Spleen (tissue), 11 donors: ENCODE data around the gene SKAP2. TPM values are rescaled to one million over a fixed set of nuclear protein-coding genes. Genes with fewer than 3 reads are reported as not detected.

Experiments
- DNase-seq: peaks from one replicate; pipeline ENCODE4 v3.0.0-alpha.2; 2020
- H3K27ac ChIP-seq, 8 donors: fragments of 200-600 bp; sonication (generic) in 7 of 8; 1 replicate in 4 of 8; 2 replicates in 4 of 8; pipeline versions ENCODE4 v1.5.0 to v1.8.0; 2016 to 2021; ENCODE audit warnings: inconsistent platforms in 4 of 8, mild to moderate bottlenecking in 4 of 8, moderate library complexity in 1 of 8
- H3K27me3 ChIP-seq, 7 donors: fragments of 200-600 bp; sonication (generic) in 6 of 7; replicated peaks in 1 of 7; 1 replicate in 4 of 7; 2 replicates in 3 of 7; pipeline versions ENCODE4 v1.5.0 to v1.8.0; 2016 to 2021; ENCODE audit warnings: inconsistent platforms in 3 of 7, mild to moderate bottlenecking in 1 of 7
- H3K36me3 ChIP-seq, 6 donors: fragments of 200-600 bp; sonication (generic) in 5 of 6; 1 replicate in 4 of 6; 2 replicates in 2 of 6; pipeline versions ENCODE4 v1.5.0 to v1.8.0; 2016 to 2021; ENCODE audit warnings: inconsistent platforms in 2 of 6
- H3K4me1 ChIP-seq, 6 donors: fragments of 200-600 bp; sonication (generic) in 5 of 6; 1 replicate in 3 of 6; 2 replicates in 3 of 6; pipeline versions ENCODE4 v1.5.0 to v1.8.0; 2016 to 2021; ENCODE audit warnings: inconsistent platforms in 3 of 6
- H3K4me3 ChIP-seq, 8 donors: fragments of 200-600 bp; sonication (generic) in 7 of 8; 1 replicate in 4 of 8; 2 replicates in 4 of 8; pipeline versions ENCODE4 v1.5.0 to v1.8.0; 2016 to 2021; ENCODE audit warnings: inconsistent platforms in 4 of 8, mild to moderate bottlenecking in 4 of 8, moderate library complexity in 2 of 8
- H3K9me3 ChIP-seq, 8 donors: fragments of 200-600 bp; sonication (generic) in 7 of 8; 1 replicate in 4 of 8; 2 replicates in 4 of 8; pipeline versions ENCODE4 v1.5.0 to v1.8.0; 2016 to 2021; ENCODE audit warnings: inconsistent platforms in 4 of 8
- CTCF ChIP-seq, 11 experiments: fragments of 200-600 bp in 7 of 11; fragments of 450-650 bp in 4 of 11; sonication (generic) in 4 of 11; IDR thresholded peaks in 8 of 11; conservative IDR thresholded peaks in 3 of 11; 1 replicate in 7 of 11; 2 replicates in 4 of 11; pipeline versions ENCODE4 v1.4.0 to v1.8.0; 2016 to 2021; ENCODE audit warnings: antibody characterized with exemption in 11 of 11, inconsistent platforms in 4 of 11, mild to moderate bottlenecking in 1 of 11
- POLR2A ChIP-seq, 3 donors: fragments of 450-650 bp; IDR thresholded peaks; one replicate each; pipeline ENCODE4 v1.5.1; 2017; ENCODE audit warnings: antibody characterized with exemption in 3 of 3, mild to moderate bottlenecking in 1 of 3
- POLR2AphosphoS5 ChIP-seq, 3 donors: sonication (generic); formaldehyde crosslinking; IDR thresholded peaks; one replicate each; pipeline ENCODE4 v1.5.1; 2017; ENCODE audit warnings: antibody characterized with exemption in 3 of 3
- WGBS, 5 donors: extraction: QIAGEN DNeasy Blood & Tissue Kit in 3 of 5; methylation state at CpG; one replicate each; pipeline versions ENCODE4 v1.1.5 to v1.1.7; 2013 to 2018; 5-methylcytosine and 5-hydroxymethylcytosine counted together
- intact Hi-C: fragments of 100-400 bp; cut with DNase I; formaldehyde crosslinking; loops from one replicate; pipeline ENCODE4 v1.15.0; 2023; ENCODE audit warnings: low total_unique reads
- polyA plus RNA-seq, 3 donors: library from polyadenylated mRNA; stranded (reverse); fragments of 200-250 nt; gene quantifications; one replicate each; pipeline ENCODE4 v1.2.1, GENCODE V29; 2013
- total RNA-seq, 7 donors: library from RNA; depleted of rRNA in 3 of 7; stranded (reverse); fragments of >200 nt in 3 of 7; fragmentation: NEBNext Ultra II Directional in 4 of 7; extraction: Animal tissue kit (Norgen Biotek cat#: 25700) in 4 of 7; gene quantifications; one replicate each; pipeline versions ENCODE4 v1.1.0 to v1.2.1, GENCODE V29; 2016 to 2021
- donor health status: healthy with polysubstance abuse.
- donor health status: DM: no; HTN: no; CAD: no; lungs with moderate emphysema.
- donor health status: DM: no; HTN: no; CAD: no.
- donor health status: Bipolar disorder and iron deficiency.
- donor health status: healthy.
- donor health status: DM: no; HTN: no; CAD: no.
- donor health status: DM: yes; HTN: yes; CAD: no.

The SKAP2 gene
- total and polyA plus RNA-seq, 10 donors: 14.8 to 87.2 (median 61.7) TPM

- intact Hi-C loops: no loop called here
- Histone ChIP-seq H3K27me3 (no peaks in the 10 kb centered on the region), H3K9me3 (no peaks in the 10 kb centered on the region), H3K4me1 (peaks cover 12 to 69% (median 30%) of the 10 kb centered on the region in 6 donors), H3K36me3 (peaks cover 0 to 12% (median 0%) of the 10 kb centered on the region in 6 donors), H3K4me3 (no peak overlapping the region), H3K27ac (no peak overlapping the region)
- DNase-seq: no peak
- 24 to 39% (median 32%) methylated on average over 4 of the region's 4 CpGs for WGBS, 5 donors
- TF ChIP-seq POLR2A (IDR thresholded peaks at IDR 0.05) (no peak), POLR2AphosphoS5 (IDR thresholded peaks at IDR 0.05) (no peak), CTCF (IDR thresholded peaks at IDR 0.05 in 8 of 11, conservative IDR thresholded peaks at IDR 0.05 in 3 of 11) (no peak)
Measured at GRCh38 chr7:26685606-26686005, 178.8 kb downstream of the SKAP2 start.

- H3K4me3 ChIP-seq: no peak overlapping the region
- TF ChIP-seq POLR2AphosphoS5 (IDR thresholded peaks at IDR 0.05): no peak
- no peak for DNase-seq
- 83 to 96% (median 85%) methylated on average over 3 of the region's 3 CpGs for WGBS, 5 donors
- peaks cover 0 to 6% (median 0%) of the 10 kb centered on the region in 6 donors for H3K36me3 ChIP-seq
- peaks cover 8 to 60% (median 21%) of the 10 kb centered on the region in 6 donors for H3K4me1 ChIP-seq
- H3K27ac ChIP-seq: no peak overlapping the region
- no peaks in the 10 kb centered on the region for H3K27me3 ChIP-seq
- intact Hi-C loops: loop anchor here (5.0 kb wide), 1 partner anchor 478 kb away; no protein-coding TSS in a partner anchor
- no peaks in the 10 kb centered on the region for H3K9me3 ChIP-seq
Measured at GRCh38 chr7:26684447-26684846, 179.9 kb downstream of the SKAP2 start.

GRCh38 chr7:26683277-26683676, 181.1 kb downstream of the SKAP2 start:
- TF ChIP-seq POLR2A (IDR thresholded peaks at IDR 0.05): no peak
- no peak for TF ChIP-seq POLR2AphosphoS5 (IDR thresholded peaks at IDR 0.05)
- no peak for TF ChIP-seq CTCF (IDR thresholded peaks at IDR 0.05 in 8 of 11, conservative IDR thresholded peaks at IDR 0.05 in 3 of 11)
- Histone ChIP-seq H3K9me3 (no peaks in the 10 kb centered on the region), H3K4me3 (no peak overlapping the region), H3K36me3 (peaks cover 0 to 6% (median 0%) of the 10 kb centered on the region in 6 donors), H3K27ac (no peak overlapping the region), H3K27me3 (no peaks in the 10 kb centered on the region), H3K4me1 (peaks cover 0 to 48% (median 10%) of the 10 kb centered on the region in 6 donors)
- DNase-seq: no peak
- intact Hi-C loops: loop anchor here (5.0 kb wide), 1 partner anchor 479 kb away; no protein-coding TSS in a partner anchor
- 85 to 98% (median 90%) methylated on average over 1 of the region's 1 CpG for WGBS, 5 donors

- intact Hi-C loops: loop anchor here (5.0 kb wide), 1 partner anchor 480 kb away; no protein-coding TSS in a partner anchor
- no peak for DNase-seq
- Histone ChIP-seq H3K4me1 (peaks cover 0 to 35% (median 8%) of the 10 kb centered on the region in 6 donors), H3K36me3 (peaks cover 0 to 6% (median 0%) of the 10 kb centered on the region in 6 donors), H3K4me3 (no peak overlapping the region), H3K27ac (no peak overlapping the region), H3K27me3 (no peaks in the 10 kb centered on the region), H3K9me3 (no peaks in the 10 kb centered on the region)
- TF ChIP-seq POLR2AphosphoS5 (IDR thresholded peaks at IDR 0.05) (no peak), CTCF (IDR thresholded peaks at IDR 0.05 in 8 of 11, conservative IDR thresholded peaks at IDR 0.05 in 3 of 11) (peak; percentile 35 to 90 (median 68))
- 38 to 50% (median 39%) methylated on average over 3 of the region's 3 CpGs for WGBS, 5 donors
Measured at GRCh38 chr7:26681819-26682418, 182.5 kb downstream of the SKAP2 start.
